Transverse colon (tissue), 4 donors: Measurements from ENCODE around the gene COA5. TPM values are rescaled to one million over a fixed set of nuclear protein-coding genes. Genes with fewer than 3 reads are reported as not detected.
A peak's percentile ranks its signal among the peaks of the same experiment; 100 is the strongest.

Experiments
- DNase-seq: peaks from one replicate; pipeline ENCODE4 v3.0.0-alpha.2; 2019
- H3K27ac ChIP-seq, 4 donors: fragments of 200-600 bp; sonication (generic); 2 replicates each; pipeline ENCODE4 v1.5.1; 2016 to 2018; ENCODE audit warnings: inconsistent platforms in 4 of 4
- H3K27me3 ChIP-seq: fragments of 200-600 bp; sonication (generic); 2 replicates; pipeline ENCODE4 v1.5.1; 2017; ENCODE audit warnings: inconsistent platforms
- H3K36me3 ChIP-seq, 4 donors: fragments of 200-600 bp; sonication (generic); 2 replicates each; pipeline ENCODE4 v1.5.1; 2017 to 2019; ENCODE audit warnings: inconsistent platforms in 4 of 4
- H3K4me1 ChIP-seq, 4 donors: fragments of 200-600 bp; sonication (generic); 2 replicates each; pipeline ENCODE4 v1.5.1; 2017 to 2020; ENCODE audit warnings: inconsistent platforms in 4 of 4
- H3K4me3 ChIP-seq, 4 donors: fragments of 200-600 bp; sonication (generic); 1 replicate in 1 of 4; 2 replicates in 3 of 4; pipeline versions ENCODE4 v1.5.1 to v1.6.1; 2017 to 2019; ENCODE audit warnings: inconsistent platforms in 4 of 4
- H3K9me3 ChIP-seq, 2 donors: fragments of 200-600 bp; sonication (generic); 2 replicates each; pipeline ENCODE4 v1.5.1; 2017 to 2019; ENCODE audit warnings: inconsistent platforms in 2 of 2
- EP300 ChIP-seq: sonication (generic); formaldehyde crosslinking; IDR thresholded peaks from one replicate; pipeline ENCODE4 v1.6.1; 2017; ENCODE audit warnings: antibody characterized with exemption, low read depth
- POLR2A ChIP-seq: fragments of 450-650 bp; IDR thresholded peaks from one replicate; pipeline ENCODE4 v1.6.1; 2016; ENCODE audit warnings: antibody characterized with exemption, mild to moderate bottlenecking, moderate library complexity
- POLR2AphosphoS5 ChIP-seq, 3 donors: sonication (generic); formaldehyde crosslinking; IDR thresholded peaks; one replicate each; pipeline ENCODE4 v1.6.1; 2016; ENCODE audit warnings: antibody characterized with exemption in 3 of 3
- WGBS, 2 donors: methylation state at CpG; one replicate each; pipeline ENCODE4 v1.1.5; 2018; ENCODE audit warnings: low coverage in 1 of 2; 5-methylcytosine and 5-hydroxymethylcytosine counted together
- in situ Hi-C, 4 donors: fragments of 200-750 bp; cut with MboI; loops; one replicate each; pipeline versions ENCODE4 v1.15.0 to v1.15.1; 2017; ENCODE audit warnings: low sequenced_read_pairs in 3 of 4, low pct_ligation_motif_present in 1 of 4, low pct_unique_long_range_greater_than_20kb in 1 of 4
- intact Hi-C: fragments of 100-400 bp; cut with DNase I; formaldehyde crosslinking; loops from one replicate; pipeline ENCODE4 v1.15.1; 2023; ENCODE audit warnings: low total_unique reads
- total RNA-seq, 4 donors: library from RNA; depleted of rRNA; stranded (reverse); fragments of >200 nt; gene quantifications; one replicate each; pipeline ENCODE4 v1.1.0, GENCODE V29; 2016
- TF ChIP-seq, protein P1 (sequence below), 5 experiments: fragments of 200-600 bp in 3 of 5; fragments of 450-650 bp in 2 of 5; sonication (generic) in 3 of 5; IDR thresholded peaks; 1 replicate in 2 of 5; 2 replicates in 3 of 5; pipeline ENCODE4 v1.5.1; 2016 to 2017; ENCODE audit warnings: antibody characterized with exemption in 5 of 5, inconsistent platforms in 3 of 5, mild to moderate bottlenecking in 2 of 5, moderate library complexity in 1 of 5

COA5 gene
- total RNA-seq, 4 donors from 2014 or later: 4.5 to 36.2 (median 23.2) TPM

DNA sequence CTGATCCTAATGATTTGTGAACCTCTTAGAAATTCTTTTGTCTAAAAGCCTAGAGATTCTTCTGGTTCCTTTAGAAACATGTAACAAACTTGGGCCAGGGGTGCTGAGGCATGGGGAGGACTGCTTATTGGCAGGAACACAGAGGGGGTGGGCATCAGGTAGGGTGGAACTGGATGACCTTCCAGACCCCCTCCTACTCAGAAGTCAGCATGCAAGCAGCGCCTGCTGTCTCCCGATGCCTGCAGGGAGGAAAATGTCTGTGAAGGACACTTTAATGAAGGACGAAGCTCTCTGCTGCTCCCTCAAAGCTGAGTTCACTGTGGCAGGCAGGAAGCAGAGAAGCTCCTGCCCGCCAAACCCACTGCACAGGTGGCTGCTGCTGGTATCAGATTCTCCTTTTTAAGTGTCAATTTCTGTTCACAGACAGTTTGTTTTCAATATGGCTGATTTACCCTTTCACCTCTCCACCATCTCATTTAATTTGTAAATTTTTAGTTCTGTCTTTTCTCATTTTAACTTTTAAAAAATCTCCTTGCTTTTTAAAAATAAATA, 19.4 kb downstream of the COA5 start:
- Histone ChIP-seq H3K4me1 (peaks cover 0 to 8% (median 6%) of the 10 kb centered on the region in 4 donors), H3K9me3 (no peaks in the 10 kb centered on the region), H3K27ac (no peak overlapping the region), H3K27me3 (no peaks in the 10 kb centered on the region), H3K36me3 (no peaks in the 10 kb centered on the region), H3K4me3 (no peak overlapping the region)
- 83 to 92% methylated on average over 2 to 4 of the region's 4 CpGs for WGBS, 2 donors
- no peak for TF ChIP-seq EP300
- TF ChIP-seq, protein P1, sequence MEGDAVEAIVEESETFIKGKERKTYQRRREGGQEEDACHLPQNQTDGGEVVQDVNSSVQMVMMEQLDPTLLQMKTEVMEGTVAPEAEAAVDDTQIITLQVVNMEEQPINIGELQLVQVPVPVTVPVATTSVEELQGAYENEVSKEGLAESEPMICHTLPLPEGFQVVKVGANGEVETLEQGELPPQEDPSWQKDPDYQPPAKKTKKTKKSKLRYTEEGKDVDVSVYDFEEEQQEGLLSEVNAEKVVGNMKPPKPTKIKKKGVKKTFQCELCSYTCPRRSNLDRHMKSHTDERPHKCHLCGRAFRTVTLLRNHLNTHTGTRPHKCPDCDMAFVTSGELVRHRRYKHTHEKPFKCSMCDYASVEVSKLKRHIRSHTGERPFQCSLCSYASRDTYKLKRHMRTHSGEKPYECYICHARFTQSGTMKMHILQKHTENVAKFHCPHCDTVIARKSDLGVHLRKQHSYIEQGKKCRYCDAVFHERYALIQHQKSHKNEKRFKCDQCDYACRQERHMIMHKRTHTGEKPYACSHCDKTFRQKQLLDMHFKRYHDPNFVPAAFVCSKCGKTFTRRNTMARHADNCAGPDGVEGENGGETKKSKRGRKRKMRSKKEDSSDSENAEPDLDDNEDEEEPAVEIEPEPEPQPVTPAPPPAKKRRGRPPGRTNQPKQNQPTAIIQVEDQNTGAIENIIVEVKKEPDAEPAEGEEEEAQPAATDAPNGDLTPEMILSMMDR (IDR thresholded peaks at IDR 0.05): no peak
- TF ChIP-seq POLR2AphosphoS5 (IDR thresholded peaks at IDR 0.05): no peak
- no peak for TF ChIP-seq POLR2A
- intact Hi-C loops: no loop called here
- in situ Hi-C loops: loop anchor here in 1 of 4 donors (25.0 kb wide), 1 partner anchor 177 kb away; no protein-coding TSS in a partner anchor
- no peak for DNase-seq

DNA sequence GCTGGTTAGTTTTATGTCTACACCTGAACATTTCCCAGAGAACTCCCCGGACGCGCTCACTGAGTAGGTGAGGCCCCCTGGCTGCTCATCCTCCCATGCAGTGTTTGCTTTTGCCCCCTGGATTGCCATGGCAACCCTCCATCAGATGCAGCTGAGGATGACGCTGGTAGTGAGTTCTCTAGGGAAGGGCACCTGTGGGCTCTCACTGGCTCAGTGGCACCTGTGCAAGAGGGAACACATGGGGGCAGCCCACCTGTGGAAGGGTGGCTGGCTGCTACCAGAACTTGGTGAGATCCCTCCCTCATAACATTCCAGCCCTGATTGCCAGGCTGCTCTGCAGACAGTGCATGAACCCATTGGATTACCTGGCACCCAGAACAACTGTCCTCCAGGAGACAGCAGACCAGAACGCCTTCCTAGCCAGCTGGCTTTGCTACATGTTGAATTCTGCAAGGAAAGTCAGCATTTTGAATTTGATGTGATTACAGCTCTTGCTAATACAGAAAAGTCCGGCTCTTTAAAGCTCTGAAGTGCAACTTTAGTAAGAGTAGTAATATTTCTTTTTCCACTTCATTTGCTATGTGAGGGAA, 21.7 kb downstream of the COA5 start:
- in situ Hi-C loops (loop anchor here in 1 of 4 donors (25.0 kb wide), 1 partner anchor 174 kb away; no protein-coding TSS in a partner anchor), intact Hi-C loops (no loop called here)
- H3K27me3 ChIP-seq: no peaks in the 10 kb centered on the region
- no peaks in the 10 kb centered on the region for H3K9me3 ChIP-seq
- H3K27ac ChIP-seq: no peak overlapping the region
- no peak for TF ChIP-seq POLR2AphosphoS5 (IDR thresholded peaks at IDR 0.05)
- TF ChIP-seq POLR2A: no peak
- TF ChIP-seq EP300: no peak
- TF ChIP-seq, protein P1 (IDR thresholded peaks at IDR 0.05): no peak
- DNase-seq: no peak
- WGBS, 2 donors: 82 to 86% methylated on average over 1 to 6 of the region's 6 CpGs
- H3K4me3 ChIP-seq: no peak overlapping the region
- H3K4me1 ChIP-seq: peaks cover 0 to 14% (median 9%) of the 10 kb centered on the region in 4 donors
- H3K36me3 ChIP-seq: no peaks in the 10 kb centered on the region

- in situ Hi-C loops: loop anchor here in 1 of 4 donors (25.0 kb wide), 1 partner anchor 173 kb away; no protein-coding TSS in a partner anchor
- WGBS, 2 donors: 94 to 95% methylated on average over 3 to 10 of the region's 10 CpGs
- intact Hi-C loops: no loop called here
- DNase-seq: no peak
- H3K36me3 ChIP-seq: no peaks in the 10 kb centered on the region
- H3K4me3 ChIP-seq: no peak overlapping the region
- TF ChIP-seq POLR2AphosphoS5 (IDR thresholded peaks at IDR 0.05) (no peak), EP300 (no peak), POLR2A (no peak)
- TF ChIP-seq, protein P1 (IDR thresholded peaks at IDR 0.05): no peak
- H3K27me3 ChIP-seq: no peaks in the 10 kb centered on the region
- H3K27ac ChIP-seq: no peak overlapping the region
- peaks cover 0 to 14% (median 9%) of the 10 kb centered on the region in 4 donors for H3K4me1 ChIP-seq
- H3K9me3 ChIP-seq: no peaks in the 10 kb centered on the region
These were observed 22.9 kb downstream of the COA5 start for GRCh38 chr2:98585386-98585785.

DNA sequence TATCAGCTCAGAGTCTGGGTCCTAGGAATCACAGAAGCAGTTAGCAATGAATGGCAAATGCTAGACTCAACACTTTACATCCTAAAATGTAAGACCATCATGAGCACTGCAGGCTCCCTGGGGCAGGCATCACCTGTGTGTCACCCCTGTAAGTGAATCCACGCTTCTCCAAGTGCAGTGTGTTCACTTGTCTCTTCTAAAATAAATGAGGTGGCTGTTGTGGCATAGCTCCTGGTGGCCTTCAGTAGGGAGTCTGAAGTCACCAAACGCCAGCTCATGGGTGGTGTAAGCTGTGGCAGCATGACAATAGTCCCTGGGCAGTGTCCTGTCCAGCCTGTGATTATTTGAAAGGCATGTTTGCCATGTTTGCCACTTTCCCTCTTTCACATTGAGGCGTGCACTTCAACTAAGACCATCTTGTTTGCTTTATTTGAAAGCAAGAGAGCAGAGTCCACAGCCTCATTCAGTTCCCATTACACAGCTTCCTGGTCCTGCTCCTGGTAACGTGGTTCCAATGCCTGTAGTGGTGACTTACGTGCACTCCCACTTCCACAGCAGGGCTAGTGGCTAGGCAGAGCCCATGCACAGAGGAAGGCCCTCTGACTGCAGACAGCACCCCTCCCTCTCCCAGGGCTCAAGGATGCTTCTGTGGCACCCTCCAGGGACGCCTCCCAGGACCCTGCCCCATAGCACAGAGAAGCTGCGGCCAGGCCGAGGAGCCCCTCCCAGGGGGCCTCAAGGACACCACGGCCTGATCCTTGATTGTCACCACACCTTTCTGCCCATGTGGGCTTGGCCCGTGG, 24.3 kb downstream of the COA5 start:
- H3K4me3 ChIP-seq: no peak overlapping the region
- H3K27me3 ChIP-seq: no peaks in the 10 kb centered on the region
- in situ Hi-C loops (loop anchor here in 1 of 4 donors (25.0 kb wide), 1 partner anchor 172 kb away; no protein-coding TSS in a partner anchor), intact Hi-C loops (no loop called here)
- TF ChIP-seq POLR2AphosphoS5 (IDR thresholded peaks at IDR 0.05) (no peak), POLR2A (no peak), EP300 (no peak)
- TF ChIP-seq, protein P1 (IDR thresholded peaks at IDR 0.05): no peak
- H3K4me1 ChIP-seq: peaks cover 0 to 14% (median 9%) of the 10 kb centered on the region in 4 donors
- no peaks in the 10 kb centered on the region for H3K36me3 ChIP-seq
- H3K27ac ChIP-seq: peak overlapping the region in 3 of 4 donors; percentile 20 to 46 (median 35)
- WGBS, 2 donors: 75% methylated on average over 10 of the region's 10 CpGs; no CpG with 5 or more reads in 1 of the 2 donors
- peak; percentile 27 for DNase-seq
- H3K9me3 ChIP-seq: no peaks in the 10 kb centered on the region
